ENCODE results near the gene ELANE.
"Not testable (repeated sequence)": the region's sequence is repeated elsewhere in the genome, so short reads cannot be mapped to it uniquely, and the experiment has no call there.

Gene ELANE

DNA sequence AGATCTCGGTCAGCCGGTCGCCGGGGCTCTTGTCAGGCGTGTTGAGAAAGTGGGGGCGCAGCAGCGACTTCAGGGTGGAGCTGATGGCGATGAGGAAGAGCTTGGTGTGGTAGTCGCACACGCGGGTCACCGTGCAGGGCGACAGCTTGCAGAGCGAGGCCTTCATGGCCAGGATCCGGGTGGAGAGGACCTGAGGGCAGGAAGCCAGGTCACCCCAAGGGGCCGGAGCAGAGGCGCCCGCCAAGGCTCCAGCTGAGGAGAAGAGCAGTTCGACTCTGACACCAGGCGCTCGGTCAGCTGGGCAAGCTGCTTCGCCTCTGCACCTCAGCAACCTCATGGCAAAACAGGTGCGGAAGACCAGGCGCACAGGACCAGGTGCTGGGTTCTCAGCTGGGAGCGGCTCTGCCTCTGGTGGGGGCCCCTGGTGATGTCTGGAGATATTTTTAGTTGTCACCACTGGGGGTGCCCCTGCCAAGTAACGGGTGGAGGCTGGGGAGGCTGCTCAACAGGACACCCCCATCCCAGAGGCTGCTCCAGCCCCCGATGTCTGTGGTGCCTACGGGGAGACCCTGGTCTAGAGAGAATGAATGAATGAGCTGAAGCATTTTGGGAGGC is 23.3 kb downstream of the ELANE start:
- FAIRE-seq (no peak), DNase-seq (ENCODE audit: insufficient read length, low spot score) (no peak)

- FAIRE-seq = no peak
These were observed 24.0 kb downstream of the ELANE start for GRCh38 chr19:876089-876488.

GRCh38 chr19:876780-877314 is 24.7 kb downstream of the ELANE start:
- FAIRE-seq = no peak
- DNase-seq (ENCODE audit: insufficient read length, low spot score) = no peak

More at GRCh38 chr19:876089-876488, 24.0 kb downstream of the ELANE start:
- no peak for DNase-seq (ENCODE audit: insufficient read length, low spot score)

- FAIRE-seq = peak; percentile 70
- DNase-seq (ENCODE audit: insufficient read length, low spot score) = not testable (repeated sequence)
These were observed 26.0 kb downstream of the ELANE start for GRCh38 chr19:877992-878660.

DNA sequence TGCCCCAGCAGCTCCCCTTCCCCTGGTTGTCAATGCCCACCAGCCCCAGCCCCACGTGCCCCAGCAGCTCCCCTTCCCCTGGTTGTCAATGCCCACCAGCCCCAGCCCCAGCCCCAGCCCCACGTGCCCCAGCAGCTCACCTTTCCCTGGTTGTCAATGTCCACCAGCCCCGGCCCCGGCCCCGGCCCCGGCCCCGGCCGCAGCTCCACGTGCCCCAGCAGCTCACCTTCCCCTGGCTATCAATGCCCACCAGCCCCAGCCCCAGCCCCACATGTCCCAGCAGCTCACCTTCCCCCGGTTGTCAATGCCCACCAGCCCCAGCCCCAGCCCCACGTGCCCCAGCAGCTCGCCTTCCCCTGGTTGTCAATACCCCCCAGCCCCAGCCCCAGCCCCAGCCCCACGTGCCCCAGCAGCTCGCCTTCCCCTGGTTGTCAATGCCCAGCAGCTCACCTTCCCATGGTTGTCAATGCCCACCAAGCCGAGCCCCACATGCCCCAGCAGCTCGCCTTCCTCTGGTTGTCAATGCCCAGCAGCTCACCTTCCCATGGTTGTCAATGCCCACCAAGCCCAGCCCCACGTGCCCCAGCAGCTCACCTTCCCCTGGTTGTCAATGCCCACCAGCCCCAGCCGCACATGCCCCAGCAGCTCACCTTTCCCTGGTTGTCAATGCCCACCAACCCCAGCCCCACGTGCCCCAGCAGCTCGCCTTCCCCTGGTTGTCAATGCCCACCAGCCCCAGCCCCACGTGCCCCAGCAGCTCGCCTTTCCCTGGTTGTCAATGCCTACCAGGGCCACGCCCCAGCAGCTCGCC is 26.9 kb downstream of the ELANE start:
- not testable (repeated sequence) for FAIRE-seq; DNase-seq (ENCODE audit: insufficient read length, low spot score)

DNA sequence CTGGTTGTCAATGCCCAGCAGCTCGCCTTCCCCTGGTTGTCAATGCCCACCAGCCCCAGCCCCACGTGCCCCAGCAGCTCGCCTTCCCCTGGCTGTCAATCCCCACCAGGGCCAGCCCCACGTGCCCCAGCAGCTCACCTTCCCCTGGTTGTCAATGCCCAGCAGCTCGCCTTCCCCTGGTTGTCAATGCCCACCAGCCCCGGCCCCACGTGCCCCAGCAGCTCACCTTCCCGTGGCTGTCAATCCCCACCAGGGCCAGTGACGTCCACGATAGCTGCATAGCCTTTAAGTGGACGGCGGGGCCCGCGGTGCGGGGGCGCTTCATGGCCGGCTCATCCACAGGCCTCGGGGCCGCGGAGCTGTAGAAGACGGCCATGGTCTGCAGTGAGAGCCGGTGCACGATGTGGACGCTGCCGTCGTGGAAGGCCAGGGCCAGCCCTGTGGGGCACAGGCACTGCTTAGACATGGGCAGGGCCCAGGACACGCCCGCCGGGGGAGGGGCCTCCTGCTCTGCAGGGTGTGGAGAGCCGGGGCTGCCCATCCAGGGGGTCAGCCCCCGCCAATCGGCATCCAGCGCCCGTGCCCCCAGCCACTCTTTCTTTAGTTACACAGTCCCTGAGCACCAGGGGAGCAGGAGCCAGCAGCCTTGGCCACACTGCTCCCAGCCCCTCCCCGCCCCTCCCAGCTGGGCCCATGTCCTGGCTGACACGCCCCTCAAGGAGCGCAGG is 27.8 kb downstream of the ELANE start:
- FAIRE-seq (peak; percentile 33), DNase-seq (ENCODE audit: insufficient read length, low spot score) (no peak)

GRCh38 chr19:881385-882071 is 29.4 kb downstream of the ELANE start:
- no peak for FAIRE-seq

GRCh38 chr19:882871-883497 is 30.9 kb downstream of the ELANE start:
- no peak for DNase-seq (ENCODE audit: insufficient read length, low spot score)
- FAIRE-seq = no peak

More at GRCh38 chr19:881385-882071, 29.4 kb downstream of the ELANE start:
- DNase-seq (ENCODE audit: insufficient read length, low spot score) = no peak

- DNase-seq (ENCODE audit: insufficient read length, low spot score) = no peak
- FAIRE-seq = no peak
These were observed 31.6 kb downstream of the ELANE start for GRCh38 chr19:883661-884211.

DNA sequence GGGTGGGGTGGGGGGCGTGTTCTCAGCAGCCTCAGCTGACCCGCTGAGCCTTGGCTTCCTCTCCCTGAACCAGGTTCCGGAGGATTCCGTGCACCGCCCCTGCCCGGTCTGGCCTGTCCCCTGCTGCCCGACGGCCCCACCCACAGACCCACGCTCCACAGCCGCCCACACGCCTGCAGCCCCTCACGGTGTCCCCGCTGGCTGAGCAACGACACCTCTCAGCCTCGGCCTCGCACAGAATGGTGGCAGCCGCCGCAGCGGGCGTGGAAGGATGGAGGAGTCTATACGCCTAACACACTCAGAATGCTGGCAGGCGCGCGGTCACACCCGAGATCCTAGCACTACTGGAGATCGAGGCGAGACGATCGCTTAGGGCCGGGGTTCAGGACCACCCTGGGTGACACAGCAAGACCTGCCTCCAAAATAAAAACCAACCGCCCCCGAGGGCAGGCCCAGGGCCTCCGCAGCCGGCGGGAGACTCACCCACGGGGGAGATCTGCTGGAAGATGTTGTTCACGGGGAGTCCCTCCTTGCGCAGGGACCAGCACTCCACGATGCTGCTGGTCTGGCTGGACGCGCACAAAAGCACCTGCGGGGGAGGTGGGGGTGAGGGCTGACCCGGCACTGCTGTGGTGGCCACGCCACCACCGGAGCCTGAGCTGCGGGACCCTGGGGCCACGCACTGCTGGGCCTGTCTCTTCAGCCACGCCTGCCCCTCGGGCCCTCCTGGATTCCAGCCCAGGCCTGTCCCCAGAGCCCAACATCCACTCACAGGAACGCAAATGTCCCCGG is 32.5 kb downstream of the ELANE start:
- DNase-seq (ENCODE audit: insufficient read length, low spot score) (no peak), FAIRE-seq (no peak)

DNA sequence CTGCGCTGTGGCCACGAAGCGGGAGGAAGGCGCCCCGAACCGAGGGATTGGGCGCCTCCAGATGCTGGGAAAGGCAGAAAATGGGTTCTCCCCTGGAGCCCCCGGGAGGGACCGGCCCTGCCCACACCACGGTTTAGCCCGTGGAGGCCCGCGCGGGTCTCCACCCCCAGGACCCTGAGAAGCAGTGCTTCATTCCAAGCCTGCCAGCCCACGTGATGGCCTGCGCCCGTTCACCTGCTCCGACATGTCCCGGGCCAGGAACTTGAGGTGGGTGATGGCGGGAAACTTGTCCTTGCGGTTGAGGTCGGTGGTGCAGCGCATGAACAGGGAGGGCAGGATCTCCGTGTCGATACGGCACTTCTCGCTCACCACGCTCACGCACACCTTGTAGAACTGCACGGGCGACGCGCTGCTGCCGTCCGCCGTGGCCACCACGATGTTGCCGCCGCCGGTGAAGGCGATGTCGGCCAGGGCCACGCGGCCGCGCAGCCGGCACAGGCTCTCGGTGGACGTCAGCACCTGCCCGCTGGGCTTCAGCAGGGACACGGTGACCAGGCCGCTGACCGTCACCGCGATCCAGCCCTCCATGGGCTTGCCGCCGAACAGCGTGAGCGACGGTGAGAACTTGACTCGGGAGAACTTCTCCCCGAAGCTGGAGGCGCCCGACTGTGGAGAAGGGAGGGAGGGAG is 33.6 kb downstream of the ELANE start:
- FAIRE-seq = no peak
- DNase-seq (ENCODE audit: insufficient read length, low spot score) = no peak

DNA sequence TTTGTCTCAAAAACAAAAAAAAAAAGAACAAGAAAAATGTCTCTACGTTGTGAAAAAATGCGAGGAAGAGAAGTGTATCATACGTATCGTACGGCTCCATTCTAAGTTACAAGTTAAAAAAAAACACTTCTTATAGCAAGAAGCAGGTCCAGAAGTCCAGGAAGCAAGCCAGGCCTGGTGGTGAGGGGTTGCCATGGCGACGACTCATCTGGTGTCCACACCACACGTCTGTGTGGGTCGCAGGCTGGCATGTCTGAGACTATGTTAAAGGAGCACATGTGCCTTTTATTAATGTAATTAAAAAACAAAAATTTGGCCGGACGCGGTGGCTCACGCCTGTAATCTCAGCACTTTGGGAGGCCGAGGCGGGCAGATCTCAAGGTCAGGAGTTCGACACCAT is 35.0 kb downstream of the ELANE start:
- DNase-seq (ENCODE audit: insufficient read length, low spot score) (no peak), FAIRE-seq (no peak)

DNA sequence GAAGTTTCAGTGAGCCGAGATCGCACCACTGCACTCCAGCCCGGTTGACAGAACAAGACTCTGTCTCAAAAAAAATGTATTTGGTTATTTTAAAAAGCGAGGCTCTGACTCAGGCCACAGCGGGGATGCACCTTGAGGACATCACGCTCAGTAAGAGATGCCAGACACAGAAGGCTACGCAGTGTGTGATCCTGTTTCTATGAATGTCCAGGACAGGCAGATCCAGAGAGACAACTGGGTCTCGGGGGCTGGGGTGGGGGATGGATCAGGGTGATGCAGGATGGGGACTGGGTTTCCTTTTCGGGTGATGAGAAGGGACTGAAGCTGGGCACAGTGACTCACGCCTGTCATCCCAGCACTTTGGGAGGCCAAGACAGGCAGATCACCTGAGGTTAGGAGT is 35.5 kb downstream of the ELANE start:
- no peak for FAIRE-seq
- no peak for DNase-seq (ENCODE audit: insufficient read length, low spot score)

DNA sequence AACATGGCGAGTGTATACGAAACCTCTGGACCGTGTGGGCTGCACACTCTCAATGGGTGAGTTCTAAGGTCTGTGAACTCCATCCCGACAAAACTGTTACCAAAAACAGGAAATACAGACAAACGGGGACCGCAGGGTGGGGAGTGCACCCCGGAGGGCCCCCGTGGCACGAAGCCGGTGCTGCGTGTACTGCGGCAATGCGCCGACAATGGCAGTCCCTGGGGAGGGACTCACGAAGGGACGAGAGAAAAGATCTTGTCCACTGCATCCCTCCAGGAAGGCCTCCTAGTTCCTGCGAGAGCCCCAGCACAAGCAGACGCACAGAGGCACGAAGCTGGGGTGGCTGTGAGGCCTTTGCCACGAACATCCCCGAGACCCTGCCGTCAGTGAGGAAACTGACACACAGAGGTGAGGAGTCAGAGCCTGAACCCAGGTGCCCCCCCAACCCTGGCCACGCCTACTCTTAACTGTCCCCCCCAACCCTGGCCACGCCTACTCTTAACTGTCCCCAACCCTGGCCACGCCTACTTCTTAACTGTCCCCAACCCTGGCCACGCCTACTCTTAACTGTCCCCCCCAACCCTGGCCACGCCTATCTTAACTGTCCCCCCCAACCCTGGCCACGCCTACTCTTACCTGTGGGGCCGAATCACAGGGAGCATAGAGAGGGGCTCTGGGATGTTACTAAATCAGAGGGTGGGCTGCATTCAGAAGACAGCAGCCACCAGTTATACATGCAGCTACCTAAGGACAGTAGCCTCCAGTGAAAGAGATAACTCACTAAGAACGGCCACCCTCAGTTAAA is 36.7 kb downstream of the ELANE start:
- FAIRE-seq = no peak
- DNase-seq (ENCODE audit: insufficient read length, low spot score) = no peak

DNA sequence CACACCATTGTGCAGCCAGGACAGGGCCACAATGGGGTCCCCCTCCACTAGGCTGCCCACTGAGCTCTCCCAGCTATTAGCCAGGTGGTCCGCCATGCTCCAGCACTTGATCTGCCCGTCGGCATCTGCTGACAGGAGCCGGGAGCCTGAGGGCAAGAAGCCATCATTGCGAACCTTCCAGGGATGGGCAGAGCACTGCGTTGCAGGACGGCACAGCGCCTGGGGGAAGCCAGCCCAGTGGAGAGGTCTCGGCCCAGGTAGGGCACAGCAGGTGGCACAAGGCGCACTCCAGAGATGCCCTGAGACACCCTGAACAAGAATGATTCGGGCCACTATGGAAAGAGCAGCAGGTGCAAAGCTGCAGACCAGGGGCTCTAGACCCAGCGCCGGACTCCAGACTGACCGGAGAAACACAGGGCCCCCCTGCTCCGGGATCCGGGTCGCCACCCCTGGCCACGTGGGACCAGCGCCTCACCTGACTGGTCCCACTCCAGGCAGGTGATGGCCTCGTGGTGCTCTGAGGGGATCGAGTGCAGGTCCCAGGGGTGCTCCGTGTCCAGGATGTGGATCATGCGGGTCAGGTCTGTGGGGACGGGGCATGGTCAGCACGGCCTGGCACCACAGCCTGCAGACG is 37.7 kb downstream of the ELANE start:
- FAIRE-seq = no peak
- no peak for DNase-seq (ENCODE audit: insufficient read length, low spot score)

GRCh38 chr19:890831-891230 is 38.7 kb downstream of the ELANE start:
- DNase-seq (ENCODE audit: insufficient read length, low spot score) (no peak), FAIRE-seq (no peak)
